ENCODE data around the gene MYO3B.

- TF ChIP-seq CTCF (conservative IDR thresholded peaks at IDR 0.05; ENCODE audit: low read depth, low read length) (0 out of 2 replicates have a peak, but pooled peaks have one; percentile 26), EZH2 (IDR thresholded peaks at IDR 0.05; ENCODE audit: borderline replicate concordance, low read depth, low read length, poor library complexity, severe bottlenecking) (no peak)
These were observed 283.9 kb downstream of the MYO3B start for GRCh38 chr2:170461889-170462288.
